MM.1S (cell line): Measurements from ENCODE around the gene MYO1B.

Experiments
- EZH2 ChIP-seq: fragments of 300-600 bp; sonication (generic); optimal IDR thresholded peaks from 2 replicates; pipeline ENCODE3; 2017; ENCODE audit warnings: low read depth, mild to moderate bottlenecking, antibody characterized with exemption, low read length, mixed read lengths
- TF ChIP-seq, protein P1 (sequence below): fragments of 300-600 bp; sonication (generic); IDR thresholded peaks from 2 replicates; pipeline ENCODE4 v1.5.1; 2016; ENCODE audit warnings: antibody characterized with exemption, low read length, mixed read lengths

DNA sequence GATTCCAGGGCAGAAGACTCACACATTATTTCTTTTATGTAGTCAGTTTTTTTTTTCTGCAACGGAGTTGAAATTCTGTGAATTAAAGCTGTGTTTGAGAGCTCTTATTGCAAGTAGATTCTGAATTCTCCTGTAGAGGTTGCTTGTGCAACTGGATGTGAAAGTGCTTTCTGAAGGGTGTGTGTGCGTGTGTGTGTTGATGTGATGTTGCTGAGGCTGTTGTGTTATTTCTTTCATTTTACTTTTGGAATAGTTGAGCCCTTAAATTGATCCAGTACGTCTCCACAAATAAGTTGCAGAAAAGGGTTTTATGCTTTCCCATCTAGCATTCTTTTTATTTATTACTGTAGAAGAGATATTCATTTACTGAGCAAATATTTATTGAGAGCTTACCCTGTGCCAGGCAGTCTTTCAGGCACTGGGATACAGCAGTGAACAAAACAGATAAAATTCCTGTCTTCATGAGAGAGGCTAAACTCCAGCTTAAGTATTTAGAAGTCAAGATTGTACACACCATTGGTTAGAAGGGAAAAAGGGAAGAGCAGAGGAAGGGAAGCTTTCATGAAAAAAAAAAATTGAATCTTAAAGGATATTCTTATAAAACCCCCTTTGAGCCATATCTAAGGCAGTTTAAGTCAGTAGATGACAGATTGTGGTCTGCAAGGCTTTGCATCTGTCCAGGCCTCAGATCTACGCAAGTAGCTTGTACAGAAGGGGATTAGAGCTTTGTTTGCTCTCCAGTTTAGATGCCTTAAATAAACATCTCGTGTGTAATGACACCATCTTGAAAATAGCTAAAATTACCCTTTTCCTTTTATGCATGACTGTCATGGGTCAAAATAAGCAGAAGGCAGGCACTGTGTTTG lies 58.2 kb downstream of the MYO1B start:
- TF ChIP-seq, protein P1, sequence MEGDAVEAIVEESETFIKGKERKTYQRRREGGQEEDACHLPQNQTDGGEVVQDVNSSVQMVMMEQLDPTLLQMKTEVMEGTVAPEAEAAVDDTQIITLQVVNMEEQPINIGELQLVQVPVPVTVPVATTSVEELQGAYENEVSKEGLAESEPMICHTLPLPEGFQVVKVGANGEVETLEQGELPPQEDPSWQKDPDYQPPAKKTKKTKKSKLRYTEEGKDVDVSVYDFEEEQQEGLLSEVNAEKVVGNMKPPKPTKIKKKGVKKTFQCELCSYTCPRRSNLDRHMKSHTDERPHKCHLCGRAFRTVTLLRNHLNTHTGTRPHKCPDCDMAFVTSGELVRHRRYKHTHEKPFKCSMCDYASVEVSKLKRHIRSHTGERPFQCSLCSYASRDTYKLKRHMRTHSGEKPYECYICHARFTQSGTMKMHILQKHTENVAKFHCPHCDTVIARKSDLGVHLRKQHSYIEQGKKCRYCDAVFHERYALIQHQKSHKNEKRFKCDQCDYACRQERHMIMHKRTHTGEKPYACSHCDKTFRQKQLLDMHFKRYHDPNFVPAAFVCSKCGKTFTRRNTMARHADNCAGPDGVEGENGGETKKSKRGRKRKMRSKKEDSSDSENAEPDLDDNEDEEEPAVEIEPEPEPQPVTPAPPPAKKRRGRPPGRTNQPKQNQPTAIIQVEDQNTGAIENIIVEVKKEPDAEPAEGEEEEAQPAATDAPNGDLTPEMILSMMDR = no peak
- no peak for TF ChIP-seq EZH2
